SK-N-SH (cell line): Measurements from ENCODE around the gene ZKSCAN2.

ENCODE experiments used
- CTCF ChIP-seq: fragments of 200-600 bp; sonication (generic); IDR thresholded peaks from 2 replicates; pipeline ENCODE4 v1.6.1; 2017; ENCODE audit warnings: antibody characterized with exemption, mild to moderate bottlenecking, moderate library complexity
- POLR2AphosphoS5 ChIP-seq: IDR thresholded peaks from 2 replicates; pipeline ENCODE4 v1.6.1; 2012; ENCODE audit warnings: low read depth, low read length
- REST ChIP-seq: IDR thresholded peaks from 2 replicates; pipeline ENCODE4 v1.6.1; 2012; ENCODE audit warnings: mild to moderate bottlenecking, low read depth, low read length, moderate library complexity
- SIN3A ChIP-seq: IDR thresholded peaks from 2 replicates; pipeline ENCODE4 v1.6.1; 2012; ENCODE audit warnings: low read depth, mild to moderate bottlenecking, low read length, moderate library complexity, borderline replicate concordance
- YY1 ChIP-seq: IDR thresholded peaks from 2 replicates; pipeline ENCODE4 v1.4.0; 2012; ENCODE audit warnings: low read depth, mild to moderate bottlenecking

- TF ChIP-seq CTCF (no peak), SIN3A (no peak), REST (no peak), YY1 (no peak), POLR2AphosphoS5 (no peak)
Observed at GRCh38 chr16:25297151-25297787, 39.6 kb upstream of the ZKSCAN2 start.
